ENCODE results near the gene EXOSC1. TPM values are rescaled to one million over a fixed set of nuclear protein-coding genes. Genes with fewer than 3 reads are reported as not detected.

Gene EXOSC1, protein sequence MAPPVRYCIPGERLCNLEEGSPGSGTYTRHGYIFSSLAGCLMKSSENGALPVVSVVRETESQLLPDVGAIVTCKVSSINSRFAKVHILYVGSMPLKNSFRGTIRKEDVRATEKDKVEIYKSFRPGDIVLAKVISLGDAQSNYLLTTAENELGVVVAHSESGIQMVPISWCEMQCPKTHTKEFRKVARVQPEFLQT
- 21.7 and 22.3 TPM in 2 replicates for total RNA-seq

DNA sequence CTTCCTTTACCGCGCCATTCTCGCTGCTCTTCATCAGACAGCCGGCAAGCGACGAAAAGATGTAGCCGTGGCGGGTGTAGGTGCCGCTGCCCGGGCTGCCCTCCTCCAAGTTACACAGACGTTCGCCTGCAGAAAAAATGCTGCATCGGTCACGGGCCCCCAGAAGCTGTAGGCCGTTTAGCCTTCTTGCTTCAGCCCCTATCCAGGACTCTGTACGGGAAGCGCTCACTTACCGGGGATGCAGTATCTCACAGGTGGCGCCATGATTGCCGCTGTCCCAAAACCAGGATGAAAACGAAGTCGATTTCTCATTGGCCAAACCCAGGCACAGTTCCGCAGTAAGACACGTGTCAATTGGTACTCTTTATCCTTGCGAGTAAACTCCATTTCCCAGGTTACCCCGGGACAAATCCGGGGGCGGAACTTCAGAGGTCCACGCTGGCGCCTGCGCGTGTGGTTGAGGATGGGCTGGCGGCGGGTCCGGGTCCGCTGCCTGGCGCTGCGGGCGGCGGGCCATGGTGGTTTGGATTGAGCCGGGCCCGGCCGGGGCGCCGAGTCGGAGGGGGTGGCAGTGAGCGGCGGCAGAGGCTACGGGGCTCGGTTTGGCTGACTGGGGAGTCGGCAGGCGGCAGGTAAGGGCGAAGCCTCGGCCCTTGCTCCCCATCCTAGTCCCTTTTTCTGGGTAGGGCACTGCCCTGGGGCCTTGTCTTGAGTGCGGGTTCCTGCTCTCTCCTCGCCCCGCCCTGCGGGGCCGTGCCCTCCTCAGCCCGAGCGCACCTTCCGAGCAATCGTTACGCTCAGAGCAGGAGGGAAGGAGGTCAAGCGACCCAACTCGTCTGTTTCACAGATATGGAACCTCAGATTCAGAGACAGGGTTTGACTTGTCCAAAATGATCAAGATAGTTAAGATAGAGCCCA lies at the start of gene EXOSC1, which contains the start of gene ZDHHC16:
Gene EXOSC1, minus strand, starts transcription at position 285 of the 918 bp plus-strand sequence. Its CDS starts 21 bp downstream, at position 264.
Gene ZDHHC16, plus strand, starts transcription at position 454 of the 918 bp plus-strand sequence. CDS start 5,501 bp downstream, outside the sequence.

GRCh38 chr10:97425964-97426775 lies 19.6 kb downstream of the EXOSC1 start, which contains the start of gene PGAM1:
Gene PGAM1 (plus strand): TSS chr10:97426191. CDS start chr10:97426308, 117 bp downstream.

GRCh38 chr10:97400665-97401454 lies 44.9 kb downstream of the EXOSC1 start, which contains the start of gene RRP12:
Gene RRP12 (minus strand): TSS chr10:97401340. CDS start chr10:97401231, 109 bp downstream.

Other genes starting within 250 kb of the EXOSC1 start
- gene ARHGAP19, start 153.4 kb downstream of the EXOSC1 start, total RNA-seq, result 6.4 and 6.6 TPM in 2 replicates
- gene FRAT1, start 126.7 kb downstream of the EXOSC1 start, total RNA-seq, result 1.8 and 4.5 TPM in 2 replicates
- gene FRAT2, start 111.3 kb downstream of the EXOSC1 start, total RNA-seq, result 2.9 and 5.9 TPM in 2 replicates
- 13.1 and 23.2 TPM in 2 replicates for gene RRP12, start 44.7 kb downstream of the EXOSC1 start, total RNA-seq
- gene PGAM1, start 19.8 kb downstream of the EXOSC1 start, total RNA-seq, result 296 and 398 TPM in 2 replicates
- 20.1 and 24.5 TPM in 2 replicates for gene ZDHHC16, start 169 bp upstream of the EXOSC1 start, total RNA-seq
- gene MMS19, start 52.4 kb upstream of the EXOSC1 start, total RNA-seq, result 96.3 and 108 TPM in 2 replicates
- gene UBTD1, start 52.9 kb upstream of the EXOSC1 start, total RNA-seq, result 48.3 and 48.9 TPM in 2 replicates
- not detected in 2 replicates for gene ANKRD2, start 126.8 kb upstream of the EXOSC1 start, total RNA-seq
- gene HOGA1, start 138.4 kb upstream of the EXOSC1 start, total RNA-seq, result not detected in 2 replicates
- gene C10orf62, start 143.7 kb upstream of the EXOSC1 start, total RNA-seq, result not detected in 2 replicates
- gene MORN4, start 187.5 kb upstream of the EXOSC1 start, total RNA-seq, result 2.7 and 15.4 TPM in 2 replicates
- 17.5 and 19.1 TPM in 2 replicates for gene PI4K2A, start 194.7 kb upstream of the EXOSC1 start, total RNA-seq
- 6.4 and 6.8 TPM in 2 replicates for gene AVPI1, start 241.2 kb upstream of the EXOSC1 start, total RNA-seq